Mesenchymal stem cell (in vitro differentiated cells and primary cell): ENCODE measurements around the gene FGR.
"Not testable (repeated sequence)": the region's sequence is repeated elsewhere in the genome, so short reads cannot be mapped to it uniquely, and the experiment has no call there.

Source experiments
- DNase-seq: peaks from one replicate; pipeline ENCODE4 v3.0.0-alpha.2; 2013
- H2AFZ ChIP-seq: one replicate; pipeline ENCODE4 v1.6.1; 2013; ENCODE audit warnings: low read depth, mild to moderate bottlenecking, control low read depth, inconsistent platforms, low read length, moderate library complexity
- H2AK5ac ChIP-seq: 2 replicates; pipeline ENCODE4 v1.6.1; 2013; ENCODE audit warnings: low read length, moderate library complexity, mild to moderate bottlenecking, inconsistent platforms; ENCODE audit not compliant: severe bottlenecking
- H2BK120ac ChIP-seq: one replicate; pipeline ENCODE4 v1.6.1; 2013; ENCODE audit warnings: low read depth, mild to moderate bottlenecking, inconsistent platforms, low read length, moderate library complexity
- H2BK12ac ChIP-seq, 2 experiments: one replicate each; pipeline ENCODE4 v1.6.1; 2013; ENCODE audit warnings: inconsistent platforms in 2 of 2, low read length in 2 of 2, mild to moderate bottlenecking in 2 of 2, moderate library complexity in 2 of 2, control low read depth in 1 of 2
- H2BK15ac ChIP-seq: one replicate; pipeline ENCODE4 v1.6.1; 2013; ENCODE audit warnings: mild to moderate bottlenecking, low read depth, inconsistent platforms; ENCODE audit not compliant: poor library complexity, severe bottlenecking
- H2BK5ac ChIP-seq: 2 replicates; pipeline ENCODE4 v1.6.1; 2013; ENCODE audit warnings: low read depth, mild to moderate bottlenecking, low read length, control low read depth, inconsistent platforms; ENCODE audit not compliant: poor library complexity, severe bottlenecking
- H3K14ac ChIP-seq, 2 experiments: one replicate each; pipeline ENCODE4 v1.6.1; 2013; ENCODE audit warnings: inconsistent platforms in 2 of 2, low read length in 2 of 2, control low read depth in 1 of 2, mild to moderate bottlenecking in 1 of 2, moderate library complexity in 1 of 2
- H3K18ac ChIP-seq, 2 experiments: one replicate each; pipeline ENCODE4 v1.6.1; 2013; ENCODE audit warnings: inconsistent platforms in 2 of 2, low read length in 2 of 2, control low read depth in 1 of 2, low read depth in 1 of 2, mild to moderate bottlenecking in 1 of 2
- H3K23ac ChIP-seq, 2 experiments: one replicate each; pipeline ENCODE4 v1.6.1; 2013; ENCODE audit warnings: inconsistent platforms in 2 of 2, low read length in 2 of 2, mild to moderate bottlenecking in 2 of 2, moderate library complexity in 2 of 2, control low read depth in 1 of 2
- H3K27ac ChIP-seq: 2 replicates; pipeline ENCODE4 v1.5.1; 2013; ENCODE audit warnings: mild to moderate bottlenecking, moderate library complexity, low read length, control low read depth, inconsistent platforms; ENCODE audit not compliant: poor library complexity, severe bottlenecking
- H3K27me3 ChIP-seq, 2 experiments: 2 replicates each; pipeline versions ENCODE4 v1.6.1 to v1.7.0; 2013; ENCODE audit warnings: low read length in 2 of 2, mild to moderate bottlenecking in 2 of 2, moderate library complexity in 2 of 2, control low read depth in 1 of 2, inconsistent platforms in 1 of 2; ENCODE audit not compliant: control insufficient read depth in 1 of 2, insufficient read depth in 1 of 2
- H3K36me3 ChIP-seq, 2 experiments: 2 replicates each; pipeline versions ENCODE4 v1.6.1 to v1.7.0; 2013; ENCODE audit warnings: low read length in 2 of 2, control low read depth in 1 of 2, inconsistent platforms in 1 of 2, low read depth in 1 of 2, mild to moderate bottlenecking in 1 of 2; ENCODE audit not compliant: insufficient read depth in 2 of 2, control insufficient read depth in 1 of 2
- H3K4ac ChIP-seq, 2 experiments: one replicate each; pipeline ENCODE4 v1.6.1; 2013; ENCODE audit warnings: inconsistent platforms in 2 of 2, low read length in 2 of 2, mild to moderate bottlenecking in 2 of 2, moderate library complexity in 2 of 2, control low read depth in 1 of 2, low read depth in 1 of 2
- H3K4me1 ChIP-seq: 2 replicates; pipeline ENCODE4 v1.6.1; 2013; ENCODE audit warnings: low read depth, low read length, control low read depth; ENCODE audit not compliant: control insufficient read depth, insufficient read depth
- H3K4me2 ChIP-seq: 2 replicates; pipeline ENCODE4 v1.6.1; 2013; ENCODE audit warnings: low read length, mild to moderate bottlenecking, inconsistent platforms; ENCODE audit not compliant: poor library complexity, severe bottlenecking
- H3K4me3 ChIP-seq, 2 experiments: 2 replicates each; pipeline versions ENCODE4 v1.5.1 to v1.7.0; 2013; ENCODE audit warnings: low read length in 2 of 2, mild to moderate bottlenecking in 2 of 2, control low read depth in 1 of 2, low read depth in 1 of 2; ENCODE audit not compliant: insufficient read depth in 1 of 2
- H3K79me1 ChIP-seq: replicated peaks from 2 replicates; pipeline ENCODE4 v1.6.1; 2013; ENCODE audit warnings: mild to moderate bottlenecking, control low read depth, low read length, inconsistent platforms; ENCODE audit not compliant: poor library complexity, severe bottlenecking
- H3K9ac ChIP-seq: 2 replicates; pipeline ENCODE4 v1.7.0; 2013; ENCODE audit warnings: mild to moderate bottlenecking, low read length, moderate library complexity
- H3K9me3 ChIP-seq: 2 replicates; pipeline ENCODE4 v1.7.0; 2013; ENCODE audit warnings: mild to moderate bottlenecking, low read length; ENCODE audit not compliant: control insufficient read depth
- H4K8ac ChIP-seq: one replicate; pipeline ENCODE4 v1.6.1; 2013; ENCODE audit warnings: inconsistent platforms, mild to moderate bottlenecking, low read length, moderate library complexity
- H4K91ac ChIP-seq: one replicate; pipeline ENCODE4 v1.6.1; 2013; ENCODE audit warnings: mild to moderate bottlenecking, low read length, inconsistent platforms
- WGBS: methylation state at CpG from one replicate; pipeline ENCODE4 v1.1.7; 2013; ENCODE audit warnings: mixed read lengths; 5-methylcytosine and 5-hydroxymethylcytosine counted together

FGR gene

GRCh38 chr1:27643600-27644368 is 8.8 kb upstream of the FGR start:
- Histone ChIP-seq H2AK5ac (no peak overlapping the region), H3K27me3 (peaks cover 0 to 9% of the 10 kb centered on the region in 2 experiments), H3K27ac (no peak overlapping the region), H2BK120ac (no peak overlapping the region), H3K4me2 (no peak overlapping the region), H2AFZ (no peak overlapping the region), H3K4ac (no peak overlapping the region), H2BK15ac (no peak overlapping the region), H3K4me3 (no peak overlapping the region), H3K36me3 (no peaks in the 10 kb centered on the region), H3K4me1 (peaks cover 2% of the 10 kb centered on the region), H3K9me3 (no peaks in the 10 kb centered on the region), H2BK5ac (no peak overlapping the region), H3K9ac (no peak overlapping the region), H4K91ac (no peak overlapping the region), H4K8ac (no peak overlapping the region), H3K14ac (no peak overlapping the region), H2BK12ac (no peak overlapping the region), H3K23ac (no peak overlapping the region), H3K18ac (no peak overlapping the region), H3K79me1 (no peaks in the 10 kb centered on the region)
- WGBS, result 33% methylated on average over 13 of the region's 13 CpGs
- peak; percentile 64 for DNase-seq

GRCh38 chr1:27640514-27640913 is 5.5 kb upstream of the FGR start:
- DNase-seq, H2BK5ac ChIP-seq, H2BK12ac ChIP-seq, H2BK15ac ChIP-seq, H2BK120ac ChIP-seq, H2AK5ac ChIP-seq, H3K9me3 ChIP-seq, H3K18ac ChIP-seq, H3K23ac ChIP-seq, H3K27me3 ChIP-seq, H3K4me1 ChIP-seq, H3K9ac ChIP-seq, H2AFZ ChIP-seq, H3K27ac ChIP-seq, H3K4me3 ChIP-seq, H3K36me3 ChIP-seq, H4K91ac ChIP-seq, H3K79me1 ChIP-seq, H3K14ac ChIP-seq, H3K4ac ChIP-seq, H3K4me2 ChIP-seq, H4K8ac ChIP-seq: not testable (repeated sequence)
- WGBS, result 90% methylated on average over 9 of the region's 9 CpGs

- H3K4me3 ChIP-seq, result no peak overlapping the region
- WGBS, result no CpG with 5 or more reads among the region's 2 CpGs
- no peak overlapping the region for H2BK15ac ChIP-seq
- peaks cover 9 to 15% of the 10 kb centered on the region in 2 experiments for H3K27me3 ChIP-seq
- H3K4ac ChIP-seq, result no peak overlapping the region
- H2AK5ac ChIP-seq, result no peak overlapping the region
- no peak overlapping the region for H2BK12ac ChIP-seq
- H4K91ac ChIP-seq, result no peak overlapping the region
- H3K36me3 ChIP-seq, result no peaks in the 10 kb centered on the region
- H2BK120ac ChIP-seq, result no peak overlapping the region
- H3K14ac ChIP-seq, result no peak overlapping the region
- H2AFZ ChIP-seq, result no peak overlapping the region
- no peak overlapping the region for H4K8ac ChIP-seq
- H3K4me1 ChIP-seq, result peaks cover 8% of the 10 kb centered on the region
- H2BK5ac ChIP-seq, result no peak overlapping the region
- no peak overlapping the region for H3K9ac ChIP-seq
- H3K4me2 ChIP-seq, result no peak overlapping the region
- H3K18ac ChIP-seq, result no peak overlapping the region
- H3K27ac ChIP-seq, result no peak overlapping the region
- no peaks in the 10 kb centered on the region for H3K9me3 ChIP-seq
- no peaks in the 10 kb centered on the region for H3K79me1 ChIP-seq
- no peak overlapping the region for H3K23ac ChIP-seq
- no peak for DNase-seq
These were observed 3.8 kb upstream of the FGR start for GRCh38 chr1:27638805-27639204.

GRCh38 chr1:27638047-27638734 is 3.2 kb upstream of the FGR start:
- H4K8ac ChIP-seq, result no peak overlapping the region
- H3K4me2 ChIP-seq, result no peak overlapping the region
- no peak overlapping the region for H4K91ac ChIP-seq
- H3K18ac ChIP-seq, result no peak overlapping the region
- no peak overlapping the region for H3K27ac ChIP-seq
- H2AFZ ChIP-seq, result no peak overlapping the region
- no peak overlapping the region for H2BK120ac ChIP-seq
- no peaks in the 10 kb centered on the region for H3K79me1 ChIP-seq
- H3K9me3 ChIP-seq, result no peaks in the 10 kb centered on the region
- no peak overlapping the region for H2BK12ac ChIP-seq
- DNase-seq, result no peak
- no peak overlapping the region for H3K14ac ChIP-seq
- peaks cover 7% of the 10 kb centered on the region for H3K4me1 ChIP-seq
- H3K4ac ChIP-seq, result no peak overlapping the region
- peaks cover 13 to 21% of the 10 kb centered on the region in 2 experiments for H3K27me3 ChIP-seq
- no peaks in the 10 kb centered on the region for H3K36me3 ChIP-seq
- no peak overlapping the region for H2BK15ac ChIP-seq
- no peak overlapping the region for H2AK5ac ChIP-seq
- H3K23ac ChIP-seq, result no peak overlapping the region
- H3K4me3 ChIP-seq, result no peak overlapping the region
- H3K9ac ChIP-seq, result no peak overlapping the region
- H2BK5ac ChIP-seq, result no peak overlapping the region
- 91% methylated on average over 4 of the region's 5 CpGs for WGBS
